MM.1S (cell line): Measurements from ENCODE around the gene MGAM2.

ENCODE experiments used
- EZH2 ChIP-seq: fragments of 300-600 bp; sonication (generic); optimal IDR thresholded peaks from 2 replicates; pipeline ENCODE3; 2017; ENCODE audit warnings: low read depth, mild to moderate bottlenecking, antibody characterized with exemption, low read length, mixed read lengths
- TF ChIP-seq, protein P1 (sequence below): fragments of 300-600 bp; sonication (generic); IDR thresholded peaks from 2 replicates; pipeline ENCODE4 v1.5.1; 2016; ENCODE audit warnings: antibody characterized with exemption, low read length, mixed read lengths

DNA sequence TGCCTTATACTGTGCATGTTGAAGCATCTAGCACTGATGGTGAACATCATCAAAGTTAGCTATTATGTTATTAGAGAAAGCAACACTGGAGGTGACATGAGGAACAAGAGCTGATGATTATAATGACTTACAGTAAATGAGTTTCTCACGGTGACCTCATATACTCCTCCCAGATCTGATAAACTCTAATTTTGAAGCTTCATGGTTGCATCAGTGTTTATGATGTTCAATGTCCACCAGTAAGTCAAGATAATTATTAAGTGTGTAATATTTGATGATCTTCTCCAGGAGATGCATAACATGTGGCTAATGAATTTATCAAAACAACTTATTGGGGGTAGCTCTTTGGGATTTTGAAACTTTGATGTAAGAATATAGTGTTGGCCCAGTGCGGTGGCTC is 27.5 kb downstream of the MGAM2 start:
- TF ChIP-seq, protein P1, sequence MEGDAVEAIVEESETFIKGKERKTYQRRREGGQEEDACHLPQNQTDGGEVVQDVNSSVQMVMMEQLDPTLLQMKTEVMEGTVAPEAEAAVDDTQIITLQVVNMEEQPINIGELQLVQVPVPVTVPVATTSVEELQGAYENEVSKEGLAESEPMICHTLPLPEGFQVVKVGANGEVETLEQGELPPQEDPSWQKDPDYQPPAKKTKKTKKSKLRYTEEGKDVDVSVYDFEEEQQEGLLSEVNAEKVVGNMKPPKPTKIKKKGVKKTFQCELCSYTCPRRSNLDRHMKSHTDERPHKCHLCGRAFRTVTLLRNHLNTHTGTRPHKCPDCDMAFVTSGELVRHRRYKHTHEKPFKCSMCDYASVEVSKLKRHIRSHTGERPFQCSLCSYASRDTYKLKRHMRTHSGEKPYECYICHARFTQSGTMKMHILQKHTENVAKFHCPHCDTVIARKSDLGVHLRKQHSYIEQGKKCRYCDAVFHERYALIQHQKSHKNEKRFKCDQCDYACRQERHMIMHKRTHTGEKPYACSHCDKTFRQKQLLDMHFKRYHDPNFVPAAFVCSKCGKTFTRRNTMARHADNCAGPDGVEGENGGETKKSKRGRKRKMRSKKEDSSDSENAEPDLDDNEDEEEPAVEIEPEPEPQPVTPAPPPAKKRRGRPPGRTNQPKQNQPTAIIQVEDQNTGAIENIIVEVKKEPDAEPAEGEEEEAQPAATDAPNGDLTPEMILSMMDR, result no peak
- no peak for TF ChIP-seq EZH2
